ENCODE measurements around the gene SPARC.

The SPARC gene

DNA sequence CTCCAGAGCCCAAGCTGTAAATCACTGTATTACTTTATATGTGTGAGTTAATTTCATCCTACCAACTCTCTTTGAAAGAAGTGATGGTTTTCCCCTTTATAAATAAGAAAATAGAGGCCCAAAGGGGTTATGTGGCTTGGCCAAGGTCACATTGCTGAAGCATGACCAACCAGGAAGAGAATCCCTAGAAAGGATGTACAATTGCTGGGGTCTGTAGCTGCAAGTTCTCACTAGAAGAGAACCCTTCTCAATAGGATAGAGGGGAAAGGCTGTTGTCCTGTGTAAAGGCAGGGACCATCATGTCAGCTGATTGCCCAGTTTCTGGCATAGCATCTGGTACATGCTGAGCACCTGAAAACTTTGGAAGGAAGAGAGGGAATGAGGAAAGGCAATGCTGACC, 56.6 kb downstream of the SPARC start:
- no peaks in the 10 kb centered on the region for H3K36me3 ChIP-seq (ENCODE audit: control insufficient read depth in 1 of 2, insufficient read depth in 2 of 2, low read length in 2 of 2)
- no peak overlapping the region for H3K27ac ChIP-seq (ENCODE audit: low read length)
- no peaks in the 10 kb centered on the region for H3K27me3 ChIP-seq (ENCODE audit: low read depth, low read length)
- no peak overlapping the region for H3K4me3 ChIP-seq (ENCODE audit: low read depth in 1 of 2, low read length in 2 of 2)
- H3K9me3 ChIP-seq (ENCODE audit: control insufficient read depth in 1 of 2, low read length in 2 of 2) = no peaks in the 10 kb centered on the region
- H3K4me1 ChIP-seq (ENCODE audit: control insufficient read depth in 1 of 2, insufficient read depth in 2 of 2, low read length in 2 of 2) = no peaks in the 10 kb centered on the region

DNA sequence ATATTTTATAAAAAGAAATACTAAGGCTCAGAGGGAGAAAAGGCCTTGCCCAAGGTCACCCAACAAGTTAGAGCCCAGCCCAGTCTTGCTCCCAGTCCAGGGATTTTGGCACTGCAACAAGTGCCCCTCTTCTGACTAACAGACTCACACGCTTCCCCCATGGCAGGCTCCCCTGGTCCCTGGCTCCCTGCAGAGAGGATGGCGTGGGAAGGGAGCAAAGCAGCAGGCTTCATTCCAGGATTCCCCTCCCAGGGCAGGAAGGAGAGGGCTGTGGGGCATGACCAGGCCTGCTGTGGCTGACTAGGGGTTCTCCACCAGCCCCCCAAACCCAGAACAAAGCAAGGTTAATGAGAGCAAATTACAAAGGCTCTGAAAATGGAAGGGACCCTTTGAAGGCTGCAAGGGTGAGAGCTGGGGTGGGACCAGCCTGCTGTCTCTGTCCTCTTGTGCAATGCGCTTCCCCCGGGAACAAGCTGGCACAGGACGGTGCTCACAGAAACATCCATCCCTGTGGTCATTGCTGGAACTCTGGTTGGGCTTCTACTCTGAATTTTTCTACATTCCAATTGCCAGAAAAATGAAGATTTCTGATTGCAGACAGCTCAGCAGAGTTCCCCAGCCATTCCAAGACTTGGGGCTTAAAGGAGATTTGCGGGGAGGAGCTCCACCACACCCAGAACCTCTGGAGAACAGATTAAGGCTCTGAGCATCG, 58.4 kb downstream of the SPARC start:
- Histone ChIP-seq H3K4me3 (ENCODE audit: low read depth in 1 of 2, low read length in 2 of 2) (no peak overlapping the region), H3K4me1 (ENCODE audit: control insufficient read depth in 1 of 2, insufficient read depth in 2 of 2, low read length in 2 of 2) (no peaks in the 10 kb centered on the region), H3K27ac (ENCODE audit: low read length) (no peak overlapping the region), H3K9me3 (ENCODE audit: control insufficient read depth in 1 of 2, low read length in 2 of 2) (no peaks in the 10 kb centered on the region), H3K27me3 (ENCODE audit: low read depth, low read length) (no peaks in the 10 kb centered on the region), H3K36me3 (ENCODE audit: control insufficient read depth in 1 of 2, insufficient read depth in 2 of 2, low read length in 2 of 2) (no peaks in the 10 kb centered on the region)

GRCh38 chr5:151627650-151628049, 59.1 kb downstream of the SPARC start:
- Histone ChIP-seq H3K27me3 (ENCODE audit: low read depth, low read length) (no peaks in the 10 kb centered on the region), H3K27ac (ENCODE audit: low read length) (no peak overlapping the region), H3K4me1 (ENCODE audit: control insufficient read depth in 1 of 2, insufficient read depth in 2 of 2, low read length in 2 of 2) (no peaks in the 10 kb centered on the region), H3K4me3 (ENCODE audit: low read depth in 1 of 2, low read length in 2 of 2) (no peak overlapping the region), H3K9me3 (ENCODE audit: control insufficient read depth in 1 of 2, low read length in 2 of 2) (no peaks in the 10 kb centered on the region), H3K36me3 (ENCODE audit: control insufficient read depth in 1 of 2, insufficient read depth in 2 of 2, low read length in 2 of 2) (no peaks in the 10 kb centered on the region)

DNA sequence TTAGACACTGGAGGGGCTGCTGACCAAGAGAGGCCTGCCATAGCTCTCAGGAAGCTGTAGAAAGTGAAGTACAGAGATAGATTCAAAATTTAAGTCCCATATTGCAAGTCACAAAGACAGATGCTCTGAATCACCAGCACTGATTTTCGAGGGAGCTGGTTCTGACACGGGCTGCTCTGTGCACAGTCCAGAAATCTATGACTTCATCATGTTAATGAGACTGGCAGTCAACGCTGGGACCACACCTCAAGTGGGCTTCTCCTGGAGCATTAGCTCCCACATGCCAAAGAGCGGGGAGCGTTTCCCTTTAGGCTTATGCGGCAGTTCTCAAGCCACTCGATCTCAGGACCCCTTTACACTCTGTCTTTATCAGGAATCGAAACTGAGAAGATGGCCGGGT, 61.4 kb downstream of the SPARC start:
- H3K4me3 ChIP-seq (ENCODE audit: low read depth in 1 of 2, low read length in 2 of 2) = no peak overlapping the region
- no peaks in the 10 kb centered on the region for H3K4me1 ChIP-seq (ENCODE audit: control insufficient read depth in 1 of 2, insufficient read depth in 2 of 2, low read length in 2 of 2)
- no peak overlapping the region for H3K27ac ChIP-seq (ENCODE audit: low read length)
- no peaks in the 10 kb centered on the region for H3K27me3 ChIP-seq (ENCODE audit: low read depth, low read length)
- no peaks in the 10 kb centered on the region for H3K36me3 ChIP-seq (ENCODE audit: control insufficient read depth in 1 of 2, insufficient read depth in 2 of 2, low read length in 2 of 2)
- no peaks in the 10 kb centered on the region for H3K9me3 ChIP-seq (ENCODE audit: control insufficient read depth in 1 of 2, low read length in 2 of 2)

DNA sequence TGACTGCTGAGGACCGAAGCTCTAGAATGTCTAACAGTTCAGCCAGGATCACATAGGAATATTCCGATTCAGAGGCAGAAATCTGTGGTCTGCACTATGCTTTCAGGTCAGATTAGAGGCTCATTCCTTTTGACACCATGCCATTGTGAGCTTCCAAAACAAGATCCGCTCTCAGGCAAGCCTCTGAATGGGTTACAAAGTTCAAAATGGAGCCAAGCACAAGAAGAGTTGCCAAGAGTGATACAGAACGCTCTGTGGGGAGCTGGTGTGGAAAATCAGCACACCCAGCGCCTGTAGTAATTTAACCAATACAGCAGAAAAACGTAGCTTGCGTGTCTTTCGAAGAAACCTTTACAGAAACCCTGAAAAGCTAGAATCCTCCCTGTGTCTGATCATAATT, 62.2 kb downstream of the SPARC start:
- no peaks in the 10 kb centered on the region for H3K36me3 ChIP-seq (ENCODE audit: control insufficient read depth in 1 of 2, insufficient read depth in 2 of 2, low read length in 2 of 2)
- H3K9me3 ChIP-seq (ENCODE audit: control insufficient read depth in 1 of 2, low read length in 2 of 2) = no peaks in the 10 kb centered on the region
- H3K27me3 ChIP-seq (ENCODE audit: low read depth, low read length) = no peaks in the 10 kb centered on the region
- H3K4me3 ChIP-seq (ENCODE audit: low read depth in 1 of 2, low read length in 2 of 2) = no peak overlapping the region
- no peak overlapping the region for H3K27ac ChIP-seq (ENCODE audit: low read length)
- H3K4me1 ChIP-seq (ENCODE audit: control insufficient read depth in 1 of 2, insufficient read depth in 2 of 2, low read length in 2 of 2) = no peaks in the 10 kb centered on the region

- no peaks in the 10 kb centered on the region for H3K4me1 ChIP-seq (ENCODE audit: control insufficient read depth in 1 of 2, insufficient read depth in 2 of 2, low read length in 2 of 2)
- no peaks in the 10 kb centered on the region for H3K36me3 ChIP-seq (ENCODE audit: control insufficient read depth in 1 of 2, insufficient read depth in 2 of 2, low read length in 2 of 2)
- H3K9me3 ChIP-seq (ENCODE audit: control insufficient read depth in 1 of 2, low read length in 2 of 2) = no peaks in the 10 kb centered on the region
- H3K27me3 ChIP-seq (ENCODE audit: low read depth, low read length) = no peaks in the 10 kb centered on the region
- H3K27ac ChIP-seq (ENCODE audit: low read length) = no peak overlapping the region
- no peak overlapping the region for H3K4me3 ChIP-seq (ENCODE audit: low read depth in 1 of 2, low read length in 2 of 2)
These were observed 64.2 kb downstream of the SPARC start for GRCh38 chr5:151622367-151623088.

DNA sequence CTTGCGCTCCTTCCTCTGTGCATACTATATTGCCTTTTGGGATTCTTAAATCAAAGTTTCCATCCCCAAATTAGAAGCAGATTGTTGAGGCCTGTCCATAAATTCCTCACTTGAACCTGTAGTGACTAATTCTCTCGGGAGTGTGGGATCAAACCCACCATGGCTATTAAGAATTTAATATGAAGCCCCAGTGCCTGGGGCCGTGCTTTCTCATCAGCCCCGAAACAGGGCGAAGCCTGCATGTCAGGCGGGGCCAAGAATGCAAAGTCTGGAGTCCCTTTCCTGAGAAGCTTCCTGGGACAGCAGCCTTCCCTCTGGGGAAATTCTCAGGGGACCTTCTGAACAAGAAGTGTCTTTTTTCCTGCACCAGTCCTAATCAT, 66.3 kb downstream of the SPARC start:
- Histone ChIP-seq H3K9me3 (ENCODE audit: control insufficient read depth in 1 of 2, low read length in 2 of 2) (no peaks in the 10 kb centered on the region), H3K4me3 (ENCODE audit: low read depth in 1 of 2, low read length in 2 of 2) (no peak overlapping the region), H3K27ac (ENCODE audit: low read length) (no peak overlapping the region), H3K36me3 (ENCODE audit: control insufficient read depth in 1 of 2, insufficient read depth in 2 of 2, low read length in 2 of 2) (no peaks in the 10 kb centered on the region), H3K4me1 (ENCODE audit: control insufficient read depth in 1 of 2, insufficient read depth in 2 of 2, low read length in 2 of 2) (no peaks in the 10 kb centered on the region), H3K27me3 (ENCODE audit: low read depth, low read length) (no peaks in the 10 kb centered on the region)

DNA sequence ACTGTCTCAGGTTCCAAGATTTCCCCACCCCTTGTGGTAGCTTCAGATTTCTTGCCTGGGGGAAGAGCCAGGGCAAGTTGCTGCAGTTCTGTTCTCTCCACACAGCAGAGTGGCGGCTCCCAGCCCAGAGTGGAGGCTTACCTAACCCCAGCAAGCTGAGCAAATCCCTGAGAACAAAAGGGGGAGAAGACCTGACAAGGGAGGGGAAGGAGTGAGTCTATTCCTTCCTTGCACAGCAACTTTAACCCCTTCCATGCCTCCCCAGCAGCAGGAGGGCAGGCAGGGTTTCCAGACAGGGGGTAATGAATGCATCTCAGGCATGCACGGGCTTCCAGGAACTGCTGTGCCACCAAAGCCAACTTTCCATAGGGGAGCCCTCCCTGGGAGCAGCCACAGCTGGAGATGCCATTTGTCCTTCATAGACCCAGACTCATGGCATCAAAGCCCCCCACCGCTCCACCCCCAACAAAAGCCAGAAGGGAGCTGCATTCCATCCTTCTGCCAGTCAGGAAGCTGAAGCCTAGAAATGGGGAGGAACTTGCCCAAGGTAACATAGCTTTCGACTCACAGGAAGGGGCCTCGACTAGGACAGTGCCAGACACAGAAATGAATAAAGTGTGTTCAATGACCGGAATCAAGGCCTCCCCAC, 66.8 kb downstream of the SPARC start:
- Histone ChIP-seq H3K4me1 (ENCODE audit: control insufficient read depth in 1 of 2, insufficient read depth in 2 of 2, low read length in 2 of 2) (no peaks in the 10 kb centered on the region), H3K9me3 (ENCODE audit: control insufficient read depth in 1 of 2, low read length in 2 of 2) (no peaks in the 10 kb centered on the region), H3K27ac (ENCODE audit: low read length) (no peak overlapping the region), H3K36me3 (ENCODE audit: control insufficient read depth in 1 of 2, insufficient read depth in 2 of 2, low read length in 2 of 2) (no peaks in the 10 kb centered on the region), H3K27me3 (ENCODE audit: low read depth, low read length) (no peaks in the 10 kb centered on the region), H3K4me3 (ENCODE audit: low read depth in 1 of 2, low read length in 2 of 2) (no peak overlapping the region)

- Histone ChIP-seq H3K27ac (ENCODE audit: low read length) (no peak overlapping the region), H3K36me3 (ENCODE audit: control insufficient read depth in 1 of 2, insufficient read depth in 2 of 2, low read length in 2 of 2) (no peaks in the 10 kb centered on the region), H3K27me3 (ENCODE audit: low read depth, low read length) (no peaks in the 10 kb centered on the region), H3K4me3 (ENCODE audit: low read depth in 1 of 2, low read length in 2 of 2) (no peak overlapping the region), H3K4me1 (ENCODE audit: control insufficient read depth in 1 of 2, insufficient read depth in 2 of 2, low read length in 2 of 2) (no peaks in the 10 kb centered on the region), H3K9me3 (ENCODE audit: control insufficient read depth in 1 of 2, low read length in 2 of 2) (no peaks in the 10 kb centered on the region)
These were observed 67.8 kb downstream of the SPARC start for GRCh38 chr5:151618907-151619306.

GRCh38 chr5:151617841-151618710, 68.6 kb downstream of the SPARC start:
- H3K27ac ChIP-seq (ENCODE audit: low read length) = no peak overlapping the region
- H3K9me3 ChIP-seq (ENCODE audit: control insufficient read depth in 1 of 2, low read length in 2 of 2) = no peaks in the 10 kb centered on the region

DNA sequence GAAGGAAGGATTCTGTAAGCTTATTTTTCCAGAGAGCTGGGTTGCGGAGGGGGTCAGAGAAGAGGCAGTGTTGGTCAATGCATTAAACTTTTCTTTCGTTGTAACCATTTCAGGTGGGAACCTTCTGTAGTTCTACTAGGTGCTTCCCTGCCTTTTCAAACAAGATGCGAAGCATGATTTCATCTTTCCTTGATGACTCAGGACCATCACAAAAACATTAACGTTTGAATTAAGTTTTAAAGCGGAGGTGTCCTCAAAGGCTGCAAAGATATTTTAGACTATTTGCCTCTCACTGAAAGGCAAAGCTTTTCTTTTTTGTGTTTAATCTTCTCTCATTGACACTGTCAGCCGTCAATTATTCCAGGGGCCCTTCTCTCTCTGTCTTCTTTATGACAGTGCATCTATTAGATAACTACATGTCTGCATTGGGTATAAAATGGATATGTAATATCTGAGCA, 69.3 kb downstream of the SPARC start:
- Histone ChIP-seq H3K4me1 (ENCODE audit: control insufficient read depth in 1 of 2, insufficient read depth in 2 of 2, low read length in 2 of 2) (no peaks in the 10 kb centered on the region), H3K27ac (ENCODE audit: low read length) (no peak overlapping the region), H3K9me3 (ENCODE audit: control insufficient read depth in 1 of 2, low read length in 2 of 2) (no peaks in the 10 kb centered on the region), H3K27me3 (ENCODE audit: low read depth, low read length) (no peaks in the 10 kb centered on the region), H3K36me3 (ENCODE audit: control insufficient read depth in 1 of 2, insufficient read depth in 2 of 2, low read length in 2 of 2) (no peaks in the 10 kb centered on the region), H3K4me3 (ENCODE audit: low read depth in 1 of 2, low read length in 2 of 2) (no peak overlapping the region)

More at GRCh38 chr5:151617841-151618710, 68.6 kb downstream of the SPARC start:
- no peaks in the 10 kb centered on the region for H3K4me1 ChIP-seq (ENCODE audit: control insufficient read depth in 1 of 2, insufficient read depth in 2 of 2, low read length in 2 of 2)
- no peak overlapping the region for H3K4me3 ChIP-seq (ENCODE audit: low read depth in 1 of 2, low read length in 2 of 2)
- no peaks in the 10 kb centered on the region for H3K36me3 ChIP-seq (ENCODE audit: control insufficient read depth in 1 of 2, insufficient read depth in 2 of 2, low read length in 2 of 2)
- no peaks in the 10 kb centered on the region for H3K27me3 ChIP-seq (ENCODE audit: low read depth, low read length)

All from muscle layer of duodenum (tissue), 2 donors.